Activated CD4-positive, alpha-beta T cell treated with anti-CD3 and anti-CD28 coated beads, Interleukin-2, amount 50 U/mL, for 16 hours (primary cell): ENCODE data around the gene CPXM2.
A peak's percentile ranks its signal among the peaks of the same experiment; 100 is the strongest.

ENCODE experiments used
- DNase-seq: peaks from one replicate; pipeline ENCODE4 v3.0.0-alpha.2; 2020

CPXM2 gene

DNA sequence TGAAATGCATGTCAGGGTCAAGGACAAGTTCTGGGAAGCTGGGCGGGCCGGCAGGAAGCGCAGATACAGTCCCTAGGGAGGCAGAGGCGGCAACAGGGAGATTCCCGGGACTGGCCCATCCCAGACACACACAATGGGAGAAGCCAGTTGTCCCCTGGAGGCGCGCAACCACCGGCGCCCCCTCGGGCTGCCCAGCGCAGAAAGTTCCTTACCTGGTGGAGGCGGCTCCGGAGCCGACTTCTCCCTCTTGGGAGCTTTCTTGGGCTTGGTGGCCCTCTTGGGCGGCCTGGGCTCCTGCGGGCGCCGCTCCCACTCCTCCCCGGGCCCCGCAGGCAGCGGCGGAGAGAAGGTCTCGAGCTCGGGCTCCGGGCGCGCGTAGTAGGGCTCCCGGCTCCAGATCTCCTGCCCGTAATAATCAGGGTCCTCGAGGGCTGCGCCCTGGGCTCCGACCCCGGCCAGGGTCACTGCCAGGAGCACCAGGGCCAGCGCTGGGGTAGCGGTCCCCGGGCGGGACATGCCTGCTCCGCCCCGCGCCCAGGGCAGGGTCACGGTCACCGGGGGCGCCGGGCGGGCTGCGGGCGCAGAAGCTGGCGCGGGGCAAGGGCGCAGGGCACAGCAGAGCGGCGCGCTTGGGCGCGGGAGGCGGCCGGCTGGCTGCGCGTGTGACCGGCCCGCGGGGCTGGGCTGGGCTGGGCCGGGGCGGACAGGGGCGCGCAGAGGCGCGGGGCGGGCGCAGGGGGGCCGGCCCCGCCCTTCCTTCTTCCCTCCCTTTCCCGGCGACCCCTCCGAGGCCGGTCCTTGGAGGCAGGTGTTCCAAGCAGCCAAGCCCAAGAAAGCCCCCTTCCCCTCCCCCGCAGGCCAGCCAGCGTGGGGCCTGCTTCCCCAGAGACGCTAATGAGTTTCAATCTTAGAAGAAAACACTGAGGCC is at the start of gene CPXM2:
CPXM2 (minus strand) TSS at position 664 of the 928 bp plus-strand sequence; CDS start at position 516, 148 bp downstream.
- no peak for DNase-seq

DNA sequence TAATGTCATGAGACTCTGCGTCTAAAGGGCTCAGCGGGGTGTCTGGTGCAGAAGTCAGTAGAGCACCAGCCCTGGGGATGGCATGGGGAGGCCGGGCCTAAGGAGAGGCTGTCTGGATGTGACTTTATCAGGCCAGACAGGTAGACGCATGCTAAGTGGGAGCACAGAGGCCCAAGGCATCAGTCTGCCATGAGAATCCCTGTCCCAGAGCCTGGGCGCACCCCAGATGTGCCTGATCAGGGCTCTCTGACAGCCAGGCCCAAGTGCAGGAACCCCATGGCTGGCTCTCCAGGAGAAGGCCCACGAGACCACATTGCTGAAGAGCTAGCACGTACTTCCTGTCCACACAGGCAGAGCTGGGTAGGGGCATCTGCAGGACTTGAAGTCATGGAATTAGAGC is 48.0 kb upstream of the CPXM2 start:
- no peak for DNase-seq

DNA sequence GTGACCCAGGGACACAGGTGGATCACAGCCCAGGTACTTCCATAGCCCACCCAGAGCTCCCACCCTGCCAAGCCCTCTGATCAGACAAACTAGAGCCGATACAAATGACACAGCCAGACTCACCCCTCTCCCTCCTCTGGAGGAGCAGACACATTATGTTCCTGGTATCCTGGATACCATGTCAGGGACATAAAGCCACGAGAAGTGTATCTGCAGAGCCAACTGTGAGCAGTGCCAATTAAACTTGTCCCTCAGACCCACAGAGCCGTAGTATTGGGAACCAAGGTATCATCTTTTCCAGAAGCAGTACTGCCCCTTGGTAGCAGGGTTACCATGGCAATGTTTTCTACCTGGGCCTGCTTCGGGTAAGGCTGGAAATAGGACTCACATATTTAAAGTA is 47.3 kb upstream of the CPXM2 start:
- DNase-seq = no peak

DNA sequence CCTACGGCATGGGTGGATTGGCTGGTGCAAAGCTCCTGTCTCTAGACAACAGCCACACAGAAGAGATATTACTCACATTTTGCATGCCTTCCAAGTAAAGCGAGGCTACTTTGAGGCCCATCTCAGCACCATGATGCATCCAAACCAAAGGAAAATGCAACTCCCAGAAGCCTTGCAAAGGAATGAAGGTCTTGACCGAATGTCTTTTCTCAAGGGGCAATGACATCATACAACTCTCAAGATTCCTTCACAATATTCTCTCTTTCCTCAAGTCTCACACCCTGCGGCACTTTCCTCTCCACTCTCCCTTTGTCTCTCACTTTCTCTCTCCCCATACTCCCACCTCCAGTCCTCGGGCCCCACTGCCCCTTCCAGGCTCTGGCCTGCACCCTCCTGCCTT is 44.8 kb upstream of the CPXM2 start:
- DNase-seq = no peak

DNA sequence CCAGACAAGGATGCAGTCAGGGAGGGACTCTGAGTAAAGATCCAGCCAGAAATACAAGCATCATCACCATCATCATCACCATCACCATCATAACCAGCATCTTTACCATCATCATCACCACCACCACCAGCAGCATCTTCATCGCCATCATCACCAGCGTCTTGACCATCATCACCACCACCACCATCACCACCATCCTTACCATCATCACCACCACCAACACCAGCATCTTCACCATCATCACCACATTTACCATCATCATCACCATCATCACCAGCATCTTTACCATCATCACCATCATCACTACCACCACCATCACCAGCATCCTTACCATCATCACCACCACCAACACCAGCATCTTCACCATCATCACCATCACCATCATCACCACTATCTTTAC is 44.1 kb upstream of the CPXM2 start:
- no peak for DNase-seq

DNA sequence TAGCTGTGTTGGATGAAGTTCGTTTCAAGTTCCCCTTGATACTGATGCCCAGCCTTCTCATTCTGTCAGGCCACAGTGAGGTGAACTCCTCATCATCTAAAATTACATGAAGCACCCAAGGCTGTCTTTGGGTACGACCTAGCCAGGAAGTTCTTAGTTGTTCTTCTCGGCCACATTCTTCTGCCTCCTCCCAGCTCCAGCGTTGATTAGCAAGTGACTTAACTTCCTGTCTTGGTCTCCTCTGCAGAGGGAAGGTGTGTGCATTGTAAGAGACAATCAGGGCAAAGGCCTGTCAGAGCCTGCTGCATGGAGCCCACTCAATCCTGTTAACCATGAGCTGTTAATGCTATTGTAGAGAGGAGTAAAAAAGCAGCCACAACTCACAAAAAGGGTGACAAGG is 43.2 kb upstream of the CPXM2 start:
- DNase-seq = no peak

DNA sequence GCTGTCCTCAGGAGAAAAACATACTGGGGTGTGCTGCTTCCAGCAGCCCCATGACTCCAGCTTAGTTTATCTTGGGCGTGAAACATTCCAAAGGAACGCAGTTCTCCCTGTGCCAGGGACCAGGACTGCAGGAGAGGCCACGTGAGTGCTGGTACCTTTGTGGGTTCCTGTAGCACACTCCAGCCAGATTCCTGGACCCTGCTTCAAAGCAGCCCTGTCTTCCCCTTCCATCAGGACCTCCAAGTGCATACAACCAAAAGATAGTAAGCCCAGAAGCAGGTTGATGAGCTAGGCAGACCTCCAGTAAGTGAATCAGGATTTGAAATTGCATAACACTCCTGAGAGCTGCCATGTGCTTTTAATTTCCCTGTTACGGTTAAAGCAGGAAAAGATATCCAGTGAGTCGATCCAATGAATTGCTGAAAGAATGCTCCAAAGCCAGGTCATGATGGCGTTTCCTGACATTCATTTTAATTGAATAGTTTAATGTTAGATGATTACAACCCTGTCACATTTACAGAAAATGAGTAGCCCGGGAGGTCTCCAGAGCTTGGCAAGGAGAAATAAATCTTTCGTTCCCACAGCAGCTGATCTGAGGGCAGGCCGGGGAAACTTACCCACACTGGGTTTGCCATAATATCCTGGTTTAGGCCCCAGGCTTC is 38.9 kb upstream of the CPXM2 start:
- DNase-seq = no peak

DNA sequence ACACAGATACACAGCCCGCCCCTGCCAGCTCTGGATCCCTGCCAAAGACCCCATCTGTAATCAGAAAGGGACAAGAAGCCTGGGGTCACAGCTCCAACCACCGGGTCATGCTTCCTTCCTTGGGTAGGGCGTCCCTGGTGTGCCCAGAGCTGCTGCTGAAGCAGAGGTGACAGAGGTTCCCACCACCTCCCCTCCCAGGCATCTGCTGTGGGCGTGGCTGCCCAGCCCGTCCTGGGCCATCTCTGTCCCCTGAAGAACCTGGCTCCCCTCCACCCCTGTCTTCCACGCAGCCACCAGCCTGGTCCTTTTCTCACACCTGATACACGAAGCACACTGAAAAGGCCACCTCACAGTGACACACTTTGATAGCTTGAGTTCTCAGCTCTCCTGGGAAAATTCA is 38.2 kb upstream of the CPXM2 start:
- no peak for DNase-seq

DNA sequence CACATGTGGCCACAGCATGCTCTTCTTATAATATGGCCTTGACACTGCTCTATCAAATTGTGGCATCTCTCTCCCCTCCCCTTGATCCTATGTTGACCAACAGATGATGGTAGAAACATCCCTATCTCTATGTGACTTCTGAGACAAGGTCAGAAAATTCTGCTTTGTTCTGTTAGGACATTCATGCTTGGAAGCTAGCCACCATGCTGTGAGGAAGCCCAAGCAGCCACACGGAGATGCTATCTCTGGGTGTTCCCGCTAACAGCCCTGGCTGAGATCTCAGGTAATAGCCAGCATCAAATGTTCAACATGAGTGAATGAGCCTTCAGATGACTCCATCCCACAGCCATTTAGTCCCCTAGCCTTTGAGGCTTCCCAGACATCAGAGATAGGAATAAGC is 36.8 kb upstream of the CPXM2 start:
- DNase-seq = no peak

DNA sequence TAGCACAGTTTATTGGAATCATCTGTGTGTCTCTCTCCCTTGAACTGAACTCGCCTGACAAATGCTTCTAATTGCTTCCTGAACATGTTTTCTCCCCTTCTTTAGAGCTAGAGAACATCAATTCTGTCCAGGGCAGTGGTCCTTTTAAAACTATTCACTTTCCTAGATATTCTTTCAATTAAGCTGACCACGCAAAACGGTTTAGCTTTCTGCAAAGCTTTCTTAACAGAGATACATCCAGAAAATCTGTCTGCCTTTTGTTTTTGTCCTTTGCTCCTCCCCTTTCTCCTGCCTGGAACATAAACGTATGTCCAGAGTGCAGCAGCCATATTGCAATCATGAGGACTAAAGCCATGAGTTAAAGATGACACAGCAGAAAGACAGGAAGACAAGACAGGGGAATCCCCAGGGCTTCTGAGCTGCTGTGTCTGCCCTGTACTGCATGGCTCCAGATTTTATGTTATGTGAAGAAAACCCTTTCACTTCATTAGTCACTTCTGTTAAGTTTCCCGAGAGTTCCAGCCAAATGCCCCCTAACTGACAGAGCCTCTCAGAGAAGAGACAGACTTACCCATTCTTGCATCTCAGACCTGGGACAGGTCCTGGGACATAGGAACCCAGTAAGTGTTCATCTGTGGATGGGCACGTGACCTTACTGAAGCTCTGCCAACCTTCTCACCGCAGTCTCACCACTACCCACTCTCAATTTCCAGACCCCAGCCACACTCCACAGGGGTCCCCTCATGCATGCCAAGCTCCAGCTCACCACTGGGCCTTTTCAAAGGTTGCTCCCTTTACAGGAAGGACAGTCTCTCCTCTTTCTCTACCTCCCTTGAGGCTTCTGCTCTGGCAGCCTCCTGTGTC is 35.0 kb upstream of the CPXM2 start:
- peak; percentile 51 for DNase-seq

DNA sequence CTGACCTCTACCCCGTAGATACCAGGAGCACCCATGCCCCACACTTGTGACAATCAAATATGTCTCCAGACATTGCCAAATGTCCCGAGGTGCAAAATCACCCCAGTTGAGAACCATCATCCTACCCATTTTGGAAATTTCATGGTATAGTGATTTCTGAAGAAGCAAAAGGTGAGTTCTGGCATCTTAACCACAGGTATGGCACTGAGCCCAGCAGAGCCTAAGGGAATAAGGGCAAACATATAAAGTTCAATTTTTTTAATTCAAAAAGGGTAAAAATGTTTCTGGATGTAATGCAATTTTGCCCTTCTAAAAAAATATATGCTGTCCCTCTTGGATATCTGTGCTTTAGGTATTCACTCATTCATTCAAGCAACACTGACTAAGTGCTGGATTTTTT is 30.5 kb upstream of the CPXM2 start:
- DNase-seq = no peak

DNA sequence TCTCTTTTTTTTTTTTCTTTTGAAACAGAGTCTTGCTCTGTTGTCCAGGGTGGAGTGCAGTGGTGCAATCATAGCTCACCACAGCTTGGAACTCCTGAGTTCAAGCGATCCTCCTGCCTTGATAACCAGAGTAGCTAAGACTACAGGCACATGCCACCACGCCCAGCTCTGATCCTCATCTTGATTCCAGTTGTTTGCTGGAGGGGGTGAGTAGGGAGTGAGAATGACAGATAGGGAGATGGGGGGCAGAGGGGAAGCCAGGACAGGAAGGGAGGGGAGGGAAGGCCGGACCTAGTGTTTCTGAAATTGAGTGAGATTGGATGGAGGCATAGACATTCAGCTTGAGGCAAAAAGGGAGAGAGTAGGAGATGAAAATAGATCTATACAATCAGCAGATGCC is 25.2 kb upstream of the CPXM2 start:
- no peak for DNase-seq

DNA sequence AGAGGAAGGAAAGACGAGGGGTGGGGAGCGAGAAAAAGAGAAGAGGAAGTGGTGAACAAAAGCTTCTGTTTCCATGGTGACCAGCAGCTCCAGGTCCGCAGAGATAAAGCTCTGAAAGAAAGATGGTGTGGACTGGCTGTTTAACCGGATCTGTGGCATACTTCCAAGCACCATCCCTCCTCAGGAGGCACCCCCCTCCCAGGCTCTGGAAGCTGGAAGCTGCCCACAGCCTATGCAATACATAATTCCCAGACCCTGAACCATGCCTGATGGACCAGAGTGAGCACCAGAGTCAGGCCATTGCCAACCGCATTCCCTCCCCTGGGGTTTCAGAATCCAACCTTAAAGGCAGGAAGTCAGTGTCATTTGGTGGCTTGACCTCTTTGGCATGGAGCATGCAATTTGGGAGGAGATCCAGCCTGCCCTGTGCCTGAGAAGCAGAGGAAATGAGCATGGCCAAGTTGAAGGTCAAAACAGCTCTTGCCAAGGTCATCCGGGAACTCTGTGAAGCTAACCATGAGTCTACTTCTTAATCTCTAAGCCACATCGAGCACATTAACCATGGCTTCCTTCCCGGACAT is 22.2 kb upstream of the CPXM2 start:
- no peak for DNase-seq

DNA sequence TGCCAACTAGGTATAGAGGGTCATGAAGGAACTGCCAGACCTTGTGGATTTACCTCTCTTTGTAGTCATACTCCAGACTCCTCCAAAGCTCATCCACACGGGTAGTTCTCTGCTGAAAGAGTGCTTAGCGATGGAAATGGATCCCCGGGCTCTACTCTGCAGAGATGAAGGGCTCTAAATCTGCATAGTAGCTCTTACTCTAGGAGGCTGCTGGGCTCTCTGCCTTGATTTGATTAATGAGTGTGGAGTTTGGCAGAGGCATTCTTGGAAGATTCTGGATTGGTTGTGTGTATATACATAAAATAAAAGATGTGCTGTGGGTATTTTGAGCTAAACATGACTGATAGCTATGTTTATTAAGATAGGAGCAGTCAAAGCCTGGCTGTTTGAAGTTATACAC is 21.3 kb upstream of the CPXM2 start:
- DNase-seq = no peak

DNA sequence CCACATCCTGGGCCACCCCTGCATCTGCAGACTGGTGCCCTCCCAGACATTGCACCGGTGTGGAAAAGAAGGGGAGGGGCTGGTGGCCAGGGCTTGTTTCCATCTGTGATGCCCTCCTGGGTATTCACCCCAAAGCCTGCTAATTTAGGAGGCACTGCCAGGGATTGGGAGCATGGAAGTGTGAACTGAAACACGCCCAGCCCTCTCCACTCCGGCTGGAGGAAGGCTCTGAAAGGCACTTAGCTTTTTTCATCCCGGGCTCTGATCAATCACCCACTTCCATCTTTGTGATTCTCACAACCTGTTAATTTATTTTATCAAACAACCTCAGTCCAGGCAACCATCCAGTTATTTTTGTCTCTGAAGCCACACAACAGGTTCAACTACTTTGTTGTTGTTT is 20.9 kb upstream of the CPXM2 start:
- DNase-seq = no peak

DNA sequence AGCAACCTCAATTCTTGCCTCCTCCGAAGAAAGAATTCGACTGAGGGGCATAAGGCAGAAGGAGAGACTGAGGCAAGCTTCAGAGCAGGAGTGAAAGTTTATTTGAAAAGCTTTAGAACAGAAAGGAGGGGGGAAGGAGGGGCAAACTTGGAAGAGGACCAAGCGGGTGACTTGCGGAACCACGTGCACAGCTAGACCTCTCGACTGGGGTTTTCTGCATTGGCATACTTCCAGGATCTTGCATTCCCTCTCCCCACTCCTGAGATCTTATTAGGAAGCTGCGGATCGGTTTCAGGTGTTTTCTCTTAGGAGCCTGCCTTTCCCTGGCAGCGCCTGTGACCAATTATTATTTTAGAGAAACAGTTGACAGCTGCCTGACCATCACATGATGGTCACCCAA is 20.3 kb upstream of the CPXM2 start:
- no peak for DNase-seq

DNA sequence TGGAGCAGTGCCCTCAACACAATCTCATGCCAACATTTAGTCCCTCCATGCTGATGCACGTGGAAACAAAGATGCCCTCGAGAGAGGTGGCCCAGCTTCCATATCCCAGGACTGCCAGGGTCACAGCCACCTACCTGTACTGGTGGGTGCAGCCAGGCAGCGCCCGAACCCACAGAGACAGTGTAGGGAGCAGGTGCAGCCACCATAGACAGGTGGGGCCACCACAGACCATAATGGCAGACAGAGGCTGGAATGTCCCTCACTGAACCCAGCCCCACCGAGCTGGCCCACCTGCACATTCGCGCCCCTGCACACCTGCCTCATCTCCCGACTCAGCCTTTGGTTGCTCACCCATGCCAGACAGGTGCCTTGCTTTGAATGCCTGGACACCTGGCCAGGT is 18.3 kb upstream of the CPXM2 start:
- no peak for DNase-seq

DNA sequence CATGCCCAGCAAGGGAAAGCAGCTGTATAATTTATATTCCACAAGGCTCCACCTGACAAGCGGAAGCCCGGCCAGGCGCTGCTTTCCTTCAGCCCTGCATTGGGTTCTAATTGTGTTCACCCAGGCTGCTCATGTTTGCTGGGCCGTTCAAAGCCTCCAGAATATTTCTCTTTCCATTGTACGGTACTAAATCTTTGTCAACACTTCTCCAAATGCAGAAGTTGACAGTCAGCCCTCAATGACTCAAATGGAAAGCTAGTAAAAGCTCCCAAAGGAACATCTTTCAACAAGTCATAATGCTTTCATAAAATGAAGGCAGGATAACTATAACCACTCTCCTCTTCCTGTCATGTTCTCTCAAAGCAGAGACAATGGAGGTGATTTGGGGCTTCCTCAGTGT is 17.8 kb upstream of the CPXM2 start:
- DNase-seq = no peak

DNA sequence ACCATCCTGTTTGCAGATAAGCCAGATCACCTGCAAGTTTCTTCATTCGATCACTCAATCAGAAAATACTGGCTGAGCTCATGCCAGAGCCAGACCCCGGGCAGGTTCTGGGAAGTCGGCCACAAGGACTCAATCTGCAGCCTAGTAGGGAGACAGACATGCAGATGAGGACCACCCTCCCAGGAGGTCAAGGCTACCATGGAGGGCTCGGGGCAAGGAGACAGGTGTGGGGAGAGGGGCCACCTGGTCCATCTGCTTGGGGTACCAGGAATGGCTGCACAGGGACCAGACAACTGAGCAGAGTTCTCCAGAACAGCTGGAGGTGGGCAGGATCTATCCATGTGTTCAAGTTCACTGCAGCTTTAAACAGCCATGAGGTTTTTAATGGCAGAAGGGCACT is 16.8 kb upstream of the CPXM2 start:
- DNase-seq = no peak

DNA sequence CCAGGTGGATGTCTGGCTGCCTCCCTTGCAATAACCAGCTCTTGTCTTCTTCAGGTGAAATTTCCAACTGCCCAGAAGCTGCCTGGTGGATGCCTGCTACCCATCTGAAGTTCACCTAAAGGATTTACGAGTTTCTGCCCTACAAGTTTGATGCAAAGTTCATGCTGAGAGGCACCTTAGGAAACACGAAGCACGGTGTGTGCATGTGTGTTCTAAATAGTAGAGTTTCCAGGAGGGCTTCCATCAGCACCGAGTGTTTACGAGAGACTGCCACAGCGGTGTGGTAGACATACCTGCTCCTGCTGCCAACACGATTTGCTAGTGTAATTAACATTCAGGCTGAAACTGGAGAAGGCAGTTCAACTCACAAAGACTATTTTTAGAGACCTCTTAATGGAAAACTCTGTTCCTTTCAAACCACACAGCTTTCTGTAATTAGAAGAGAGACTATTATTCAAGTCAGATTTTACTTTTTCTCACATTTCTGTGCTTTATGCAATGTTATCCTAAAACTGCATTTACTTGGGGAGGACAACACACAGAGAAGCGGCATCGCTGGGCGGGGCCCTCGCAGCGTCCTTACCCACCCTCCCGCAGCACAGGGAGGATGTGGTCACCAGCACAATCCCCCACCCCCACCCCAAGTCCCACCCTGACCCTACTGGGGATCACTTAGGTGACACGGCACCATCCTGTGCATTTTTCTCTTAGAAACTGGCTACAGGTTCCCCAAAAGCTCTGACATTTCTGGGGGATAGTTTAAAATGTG is 15.5 kb upstream of the CPXM2 start:
- DNase-seq = no peak

DNA sequence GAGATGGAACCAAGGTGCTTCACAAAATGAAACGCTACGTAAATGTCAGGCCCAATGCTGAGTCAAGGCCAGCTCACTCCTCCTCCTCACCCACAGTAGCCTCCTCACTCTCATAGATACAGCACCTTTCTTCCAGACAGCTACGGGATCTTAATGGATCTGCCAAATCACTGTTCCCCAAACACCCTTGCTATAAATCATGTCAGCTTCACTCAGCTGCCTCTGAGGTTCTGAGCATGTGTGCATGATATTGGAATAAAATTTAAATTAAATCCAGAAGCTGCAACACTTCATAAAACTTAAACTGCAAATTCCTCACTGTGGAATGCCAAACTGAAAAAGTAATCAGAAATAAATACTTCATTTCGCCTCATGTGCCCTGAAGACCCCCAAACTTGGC is 14.7 kb upstream of the CPXM2 start:
- no peak for DNase-seq

DNA sequence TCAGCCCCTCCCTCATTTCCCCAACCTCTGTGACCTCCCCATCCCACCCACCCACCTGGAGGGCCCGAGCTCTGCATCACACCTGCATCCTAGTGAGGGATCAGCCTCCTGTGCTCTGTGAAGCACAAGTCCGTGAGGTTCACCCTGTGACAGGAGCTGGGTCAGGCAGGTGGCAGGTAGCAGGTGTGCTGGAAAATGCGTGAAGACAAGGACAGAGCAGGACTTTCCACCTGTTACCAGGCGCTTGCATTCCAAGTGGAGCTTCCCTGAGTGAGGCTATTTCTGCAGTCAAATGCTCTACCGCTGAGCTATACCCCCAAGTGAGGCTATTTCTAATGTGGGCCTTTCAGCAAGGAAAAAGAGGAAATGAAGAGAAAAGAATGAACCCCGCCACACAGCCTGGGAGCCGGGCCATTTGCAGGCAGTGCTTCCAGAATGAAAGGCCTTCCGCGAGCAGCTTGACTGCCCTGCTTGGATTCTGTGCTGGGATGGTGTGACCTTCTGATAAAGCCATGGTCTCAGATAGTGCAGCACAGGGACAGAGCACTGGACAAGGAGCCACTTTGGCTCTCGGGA is 13.3 kb upstream of the CPXM2 start:
- DNase-seq = no peak
